ENCODE results near the gene LRRC1. TPM values are rescaled to one million over a fixed set of nuclear protein-coding genes. Genes with fewer than 3 reads are reported as not detected.

The LRRC1 gene
- total and polyA plus RNA-seq, 10 donors, result 1.8 to 6.3 (median 3.7) TPM

GRCh38 chr6:53847796-53848314, 53.0 kb downstream of the LRRC1 start:
- Histone ChIP-seq H3K4me1 (no peaks in the 10 kb centered on the region), H3K27ac (no peak overlapping the region), H3K36me3 (peaks cover 0 to 5% (median 0%) of the 10 kb centered on the region in 6 donors), H3K9me3 (no peaks in the 10 kb centered on the region), H3K4me3 (no peak overlapping the region), H3K27me3 (replicated peaks in 1 of 7) (no peaks in the 10 kb centered on the region)
- WGBS, 5 donors, result 67 to 88% (median 81%) methylated on average over 4 of the region's 4 CpGs
- no peak for DNase-seq
- intact Hi-C loops (cut with DNase I; ENCODE audit: low total_unique reads), result no loop called here
- TF ChIP-seq CTCF (IDR thresholded peaks at IDR 0.05 in 8 of 11, conservative IDR thresholded peaks at IDR 0.05 in 3 of 11) (no peak), POLR2A (IDR thresholded peaks at IDR 0.05) (no peak), POLR2AphosphoS5 (IDR thresholded peaks at IDR 0.05) (no peak)

GRCh38 chr6:53850527-53850926, 55.7 kb downstream of the LRRC1 start:
- 79 to 93% (median 91%) methylated on average over 2 of the region's 2 CpGs for WGBS, 5 donors
- no peaks in the 10 kb centered on the region for H3K9me3 ChIP-seq
- no peak overlapping the region for H3K27ac ChIP-seq
- H3K4me3 ChIP-seq, result no peak overlapping the region
- no peaks in the 10 kb centered on the region for H3K4me1 ChIP-seq
- peaks cover 0 to 5% (median 0%) of the 10 kb centered on the region in 6 donors for H3K36me3 ChIP-seq
- TF ChIP-seq POLR2AphosphoS5 (IDR thresholded peaks at IDR 0.05) (no peak), POLR2A (IDR thresholded peaks at IDR 0.05) (no peak), CTCF (IDR thresholded peaks at IDR 0.05 in 8 of 11, conservative IDR thresholded peaks at IDR 0.05 in 3 of 11) (no peak)
- no peaks in the 10 kb centered on the region for H3K27me3 ChIP-seq (replicated peaks in 1 of 7)
- intact Hi-C loops (cut with DNase I; ENCODE audit: low total_unique reads), result no loop called here
- DNase-seq, result no peak

- H3K36me3 ChIP-seq, result no peaks in the 10 kb centered on the region
- H3K27ac ChIP-seq, result no peak overlapping the region
- no peak for DNase-seq
- intact Hi-C loops (cut with DNase I; ENCODE audit: low total_unique reads), result no loop called here
- H3K27me3 ChIP-seq (replicated peaks in 1 of 7), result no peaks in the 10 kb centered on the region
- H3K4me3 ChIP-seq, result no peak overlapping the region
- TF ChIP-seq POLR2A (IDR thresholded peaks at IDR 0.05) (no peak), POLR2AphosphoS5 (IDR thresholded peaks at IDR 0.05) (no peak), CTCF (IDR thresholded peaks at IDR 0.05 in 8 of 11, conservative IDR thresholded peaks at IDR 0.05 in 3 of 11) (no peak)
- no peaks in the 10 kb centered on the region for H3K4me1 ChIP-seq
- H3K9me3 ChIP-seq, result no peaks in the 10 kb centered on the region
- WGBS, 5 donors, result 93 to 98% (median 97%) methylated on average over 2 of the region's 2 CpGs
Measured at GRCh38 chr6:53851561-53851960, 56.8 kb downstream of the LRRC1 start.

GRCh38 chr6:53852805-53853204, 58.0 kb downstream of the LRRC1 start:
- H3K27me3 ChIP-seq (replicated peaks in 1 of 7), result no peaks in the 10 kb centered on the region
- intact Hi-C loops (cut with DNase I; ENCODE audit: low total_unique reads), result no loop called here
- DNase-seq, result no peak
- 61 to 96% (median 90%) methylated on average over 2 of the region's 2 CpGs for WGBS, 5 donors
- H3K4me1 ChIP-seq, result no peaks in the 10 kb centered on the region
- H3K27ac ChIP-seq, result no peak overlapping the region
- no peak for TF ChIP-seq POLR2A (IDR thresholded peaks at IDR 0.05)
- no peak for TF ChIP-seq CTCF (IDR thresholded peaks at IDR 0.05 in 8 of 11, conservative IDR thresholded peaks at IDR 0.05 in 3 of 11)
- no peak for TF ChIP-seq POLR2AphosphoS5 (IDR thresholded peaks at IDR 0.05)
- no peaks in the 10 kb centered on the region for H3K36me3 ChIP-seq
- no peak overlapping the region for H3K4me3 ChIP-seq
- H3K9me3 ChIP-seq, result no peaks in the 10 kb centered on the region

All from spleen (tissue), 11 donors.